ENCODE measurements around the gene GTPBP4. TPM values are rescaled to one million over a fixed set of nuclear protein-coding genes. Genes with fewer than 3 reads are reported as not detected.
A peak's percentile ranks its signal among the peaks of the same experiment; 100 is the strongest.

The GTPBP4 gene
- total and polyA plus RNA-seq, 9 of the 15 experiments (the other 6 are each of a cell fraction or from before 2014, with no cell fraction given) = 79.0 to 155 (median 128) TPM

- TF ChIP-seq, protein P1, sequence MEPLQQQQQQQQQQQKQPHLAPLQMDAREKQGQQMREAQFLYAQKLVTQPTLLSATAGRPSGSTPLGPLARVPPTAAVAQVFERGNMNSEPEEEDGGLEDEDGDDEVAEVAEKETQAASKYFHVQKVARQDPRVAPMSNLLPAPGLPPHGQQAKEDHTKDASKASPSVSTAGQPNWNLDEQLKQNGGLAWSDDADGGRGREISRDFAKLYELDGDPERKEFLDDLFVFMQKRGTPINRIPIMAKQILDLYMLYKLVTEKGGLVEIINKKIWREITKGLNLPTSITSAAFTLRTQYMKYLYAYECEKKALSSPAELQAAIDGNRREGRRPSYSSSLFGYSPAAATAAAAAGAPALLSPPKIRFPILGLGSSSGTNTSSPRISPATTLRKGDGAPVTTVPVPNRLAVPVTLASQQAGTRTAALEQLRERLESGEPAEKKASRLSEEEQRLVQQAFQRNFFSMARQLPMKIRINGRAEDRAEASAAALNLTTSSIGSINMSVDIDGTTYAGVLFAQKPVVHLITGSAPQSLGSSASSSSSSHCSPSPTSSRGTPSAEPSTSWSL (CRISPR knock-in tag; IDR thresholded peaks at IDR 0.05; ENCODE audit: borderline replicate concordance) = no peak
- TF ChIP-seq CCAR2 (IDR thresholded peaks at IDR 0.05; ENCODE audit: low read depth, low read length) (no peak), SRSF7 (optimal IDR thresholded peaks at IDR 0.05; ENCODE audit: low read depth, low read length) (no peak), ZNF644 (tag; IDR thresholded peaks at IDR 0.05; ENCODE audit: low read depth) (no peak), ZNF561 (CRISPR knock-in tag; conservative IDR thresholded peaks at IDR 0.05) (no peak), ZNF551 (CRISPR knock-in tag; IDR thresholded peaks at IDR 0.05) (no peak), BRD9 (IDR thresholded peaks at IDR 0.05; ENCODE audit: low read depth, partially characterized antibody) (no peak), DNMT1 (IDR thresholded peaks at IDR 0.05) (no peak), ZNF395 (CRISPR knock-in tag; IDR thresholded peaks at IDR 0.05) (peak; percentile 76; the same call in 1 of the 2 replicates), POLR2AphosphoS2 (IDR thresholded peaks at IDR 0.05; ENCODE audit: low read length) (no peak)
- TF ChIP-seq, protein P2, sequence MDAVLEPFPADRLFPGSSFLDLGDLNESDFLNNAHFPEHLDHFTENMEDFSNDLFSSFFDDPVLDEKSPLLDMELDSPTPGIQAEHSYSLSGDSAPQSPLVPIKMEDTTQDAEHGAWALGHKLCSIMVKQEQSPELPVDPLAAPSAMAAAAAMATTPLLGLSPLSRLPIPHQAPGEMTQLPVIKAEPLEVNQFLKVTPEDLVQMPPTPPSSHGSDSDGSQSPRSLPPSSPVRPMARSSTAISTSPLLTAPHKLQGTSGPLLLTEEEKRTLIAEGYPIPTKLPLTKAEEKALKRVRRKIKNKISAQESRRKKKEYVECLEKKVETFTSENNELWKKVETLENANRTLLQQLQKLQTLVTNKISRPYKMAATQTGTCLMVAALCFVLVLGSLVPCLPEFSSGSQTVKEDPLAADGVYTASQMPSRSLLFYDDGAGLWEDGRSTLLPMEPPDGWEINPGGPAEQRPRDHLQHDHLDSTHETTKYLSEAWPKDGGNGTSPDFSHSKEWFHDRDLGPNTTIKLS (IDR thresholded peaks at IDR 0.05; ENCODE audit: borderline replicate concordance, low read depth) = peak; percentile 87
These were observed at the start of gene GTPBP4 (continued) for GRCh38 chr10:987870-988666.

Data from K562 (cell line).